Endothelial cell (in vitro differentiated cells): ENCODE measurements around the gene WNT1. TPM values are rescaled to one million over a fixed set of nuclear protein-coding genes. Genes with fewer than 3 reads are reported as not detected.

ENCODE experiments used
- DNase-seq: peaks from one replicate; pipeline ENCODE4 v3.0.0; 2021; ENCODE audit warnings: low spot score
- H3K27ac Mint-ChIP-seq: one replicate; pipeline ENCODE4 v1.8.0; 2021; ENCODE audit warnings: mixed read lengths, inconsistent platforms; ENCODE audit not compliant: unreplicated experiment
- H3K27me3 Mint-ChIP-seq: one replicate; pipeline ENCODE4 v1.8.0; 2021; ENCODE audit warnings: mild to moderate bottlenecking, moderate library complexity, mixed read lengths, inconsistent platforms; ENCODE audit not compliant: unreplicated experiment
- H3K36me3 Mint-ChIP-seq: one replicate; pipeline ENCODE4 v1.8.0; 2021; ENCODE audit warnings: mild to moderate bottlenecking, low read depth, mixed read lengths, inconsistent platforms; ENCODE audit not compliant: unreplicated experiment
- H3K4me1 Mint-ChIP-seq: one replicate; pipeline ENCODE4 v1.8.0; 2021; ENCODE audit warnings: mild to moderate bottlenecking, mixed read lengths, inconsistent platforms; ENCODE audit not compliant: unreplicated experiment
- H3K4me3 Mint-ChIP-seq: one replicate; pipeline ENCODE4 v1.8.0; 2021; ENCODE audit warnings: mild to moderate bottlenecking, mixed read lengths, inconsistent platforms; ENCODE audit not compliant: unreplicated experiment
- H3K9me3 Mint-ChIP-seq: one replicate; pipeline ENCODE4 v1.8.0; 2021; ENCODE audit warnings: mixed read lengths, inconsistent platforms; ENCODE audit not compliant: unreplicated experiment
- total RNA-seq: library from RNA; stranded (reverse); fragmentation: NEBNext Ultra II Directional; extraction: Animal tissue kit (Norgen Biotek cat#: 25700); gene quantifications from one replicate; pipeline ENCODE4 v1.2.1, GENCODE V29; 2021; ENCODE audit not compliant: unreplicated experiment
- TF ChIP-seq, protein P1 (sequence below): fragments of 200-600 bp; sonication (generic); IDR thresholded peaks from one replicate; pipeline ENCODE4 v1.5.0; 2021; ENCODE audit warnings: antibody characterized with exemption; ENCODE audit not compliant: unreplicated experiment

The WNT1 gene
- total RNA-seq, 1 donor from 2014 or later: not detected

DNA sequence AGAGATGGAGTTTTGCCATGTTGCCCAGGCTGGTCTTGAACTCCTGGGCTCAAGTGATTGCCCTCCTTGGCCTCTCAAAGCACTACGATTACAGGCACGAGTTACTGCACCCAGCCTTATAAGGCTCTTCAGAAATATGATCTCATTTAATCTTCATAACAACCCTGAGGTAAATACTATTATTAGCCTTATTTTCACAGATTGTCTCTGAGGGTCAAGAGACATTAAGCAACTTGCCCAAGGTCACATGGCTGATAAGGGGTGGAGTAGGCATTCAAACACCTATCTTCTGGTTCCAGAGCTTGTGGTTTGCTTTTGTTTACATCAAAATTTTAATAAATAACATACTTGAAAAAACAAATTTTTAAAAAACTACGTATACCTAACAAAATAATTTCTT lies 35.3 kb downstream of the WNT1 start:
- peaks cover 6% of the 10 kb centered on the region for H3K4me1 Mint-ChIP-seq
- no peak overlapping the region for H3K4me3 Mint-ChIP-seq
- H3K9me3 Mint-ChIP-seq: no peaks in the 10 kb centered on the region
- H3K27ac Mint-ChIP-seq: no peak overlapping the region
- TF ChIP-seq, protein P1, sequence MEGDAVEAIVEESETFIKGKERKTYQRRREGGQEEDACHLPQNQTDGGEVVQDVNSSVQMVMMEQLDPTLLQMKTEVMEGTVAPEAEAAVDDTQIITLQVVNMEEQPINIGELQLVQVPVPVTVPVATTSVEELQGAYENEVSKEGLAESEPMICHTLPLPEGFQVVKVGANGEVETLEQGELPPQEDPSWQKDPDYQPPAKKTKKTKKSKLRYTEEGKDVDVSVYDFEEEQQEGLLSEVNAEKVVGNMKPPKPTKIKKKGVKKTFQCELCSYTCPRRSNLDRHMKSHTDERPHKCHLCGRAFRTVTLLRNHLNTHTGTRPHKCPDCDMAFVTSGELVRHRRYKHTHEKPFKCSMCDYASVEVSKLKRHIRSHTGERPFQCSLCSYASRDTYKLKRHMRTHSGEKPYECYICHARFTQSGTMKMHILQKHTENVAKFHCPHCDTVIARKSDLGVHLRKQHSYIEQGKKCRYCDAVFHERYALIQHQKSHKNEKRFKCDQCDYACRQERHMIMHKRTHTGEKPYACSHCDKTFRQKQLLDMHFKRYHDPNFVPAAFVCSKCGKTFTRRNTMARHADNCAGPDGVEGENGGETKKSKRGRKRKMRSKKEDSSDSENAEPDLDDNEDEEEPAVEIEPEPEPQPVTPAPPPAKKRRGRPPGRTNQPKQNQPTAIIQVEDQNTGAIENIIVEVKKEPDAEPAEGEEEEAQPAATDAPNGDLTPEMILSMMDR: no peak
- peaks cover 5% of the 10 kb centered on the region for H3K27me3 Mint-ChIP-seq
- no peak for DNase-seq
- peaks cover 7% of the 10 kb centered on the region for H3K36me3 Mint-ChIP-seq

DNA sequence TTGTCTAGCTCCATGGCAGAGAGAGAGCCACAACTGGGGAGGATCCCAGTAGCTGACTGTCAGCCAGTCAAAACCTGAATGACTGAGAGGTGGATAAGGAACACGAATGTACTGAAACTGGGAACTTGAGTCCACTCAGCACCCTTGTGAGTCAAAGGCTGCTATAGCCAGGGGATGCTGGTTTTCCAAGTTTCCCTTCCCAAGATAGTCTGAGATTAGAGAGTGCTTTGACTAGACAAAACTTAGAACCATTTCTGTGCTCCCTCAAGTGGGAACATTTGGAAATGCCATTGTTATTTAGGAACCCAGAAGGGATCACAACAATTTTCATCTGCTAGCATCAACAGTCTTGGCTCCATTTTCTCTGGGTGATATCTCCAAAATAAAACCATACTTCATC lies 36.4 kb downstream of the WNT1 start:
- no peak for DNase-seq
- Mint-ChIP-seq H3K36me3 (peaks cover 7% of the 10 kb centered on the region), H3K27ac (no peak overlapping the region), H3K9me3 (no peaks in the 10 kb centered on the region), H3K4me1 (peaks cover 12% of the 10 kb centered on the region), H3K27me3 (peaks cover 8% of the 10 kb centered on the region), H3K4me3 (no peak overlapping the region)
- TF ChIP-seq, protein P1: no peak

DNA sequence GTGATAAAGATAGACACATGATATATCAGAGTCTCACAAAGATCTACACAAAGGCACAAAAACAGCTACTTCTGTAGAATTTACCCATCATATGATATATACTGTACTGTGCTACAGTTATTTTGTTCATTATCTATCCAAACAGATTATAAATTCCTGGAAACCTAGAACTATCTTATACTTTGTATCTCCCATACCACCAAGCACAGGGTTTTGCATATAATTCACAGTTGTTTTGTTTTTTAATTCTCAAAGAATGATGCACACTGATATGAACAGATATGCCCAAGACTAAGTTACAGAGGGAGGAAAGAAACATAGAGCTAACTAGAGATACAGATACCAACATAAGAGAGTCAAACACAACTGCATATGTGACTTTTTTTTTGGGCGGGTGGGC lies 37.1 kb downstream of the WNT1 start:
- H3K4me3 Mint-ChIP-seq: no peak overlapping the region
- H3K27ac Mint-ChIP-seq: no peak overlapping the region
- H3K36me3 Mint-ChIP-seq: peaks cover 7% of the 10 kb centered on the region
- TF ChIP-seq, protein P1: no peak
- peaks cover 16% of the 10 kb centered on the region for H3K4me1 Mint-ChIP-seq
- H3K27me3 Mint-ChIP-seq: peaks cover 8% of the 10 kb centered on the region
- no peak for DNase-seq
- no peaks in the 10 kb centered on the region for H3K9me3 Mint-ChIP-seq

DNA sequence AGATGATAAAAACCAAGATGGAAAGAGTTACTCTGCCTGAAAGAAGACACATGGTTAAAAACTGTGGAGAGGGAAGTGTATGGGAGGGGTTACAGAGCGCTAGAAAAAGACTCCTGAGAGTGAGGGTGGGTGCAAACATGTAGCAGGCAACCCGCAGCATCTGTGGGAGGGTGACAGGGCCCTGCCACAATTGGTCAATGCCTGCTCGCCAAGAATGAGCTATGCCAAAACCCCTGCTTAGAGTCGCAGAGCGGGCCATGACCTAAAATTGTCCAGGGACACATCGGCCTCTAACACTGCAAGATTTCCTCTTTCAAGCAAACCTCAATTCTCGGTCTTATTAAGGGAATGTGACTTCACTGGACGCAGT lies 39.8 kb downstream of the WNT1 start:
- no peaks in the 10 kb centered on the region for H3K9me3 Mint-ChIP-seq
- peaks cover 12% of the 10 kb centered on the region for H3K27me3 Mint-ChIP-seq
- peak overlapping the region; percentile 92 for H3K4me3 Mint-ChIP-seq
- peaks cover 20% of the 10 kb centered on the region for H3K4me1 Mint-ChIP-seq
- no peak for DNase-seq
- peak overlapping the region; percentile 98 for H3K27ac Mint-ChIP-seq
- TF ChIP-seq, protein P1: no peak
- peaks cover 17% of the 10 kb centered on the region for H3K36me3 Mint-ChIP-seq

- H3K27ac Mint-ChIP-seq: peak within 1 kb of the TSS; percentile 98
- peaks cover 23% of the 10 kb centered on the region for H3K36me3 Mint-ChIP-seq
- H3K4me1 Mint-ChIP-seq: peaks cover 20% of the 10 kb centered on the region
- H3K27me3 Mint-ChIP-seq: peaks cover 13% of the 10 kb centered on the region
- TF ChIP-seq, protein P1: no peak
- peak; percentile 95 for DNase-seq
- no peaks in the 10 kb centered on the region for H3K9me3 Mint-ChIP-seq
- H3K4me3 Mint-ChIP-seq: peak within 1 kb of the TSS; percentile 92
These were observed 40.4 kb downstream of the WNT1 start, which contains the start of gene PRKAG1 for GRCh38 chr12:49018261-49019119. Gene PRKAG1 (minus strand): TSS chr12:49018776. CDS start chr12:49018740, 36 bp downstream.
